ENCODE measurements around the gene ATE1.
"Not testable (repeated sequence)": the region's sequence is repeated elsewhere in the genome, so short reads cannot be mapped to it uniquely, and the experiment has no call there.

ATE1 gene

DNA sequence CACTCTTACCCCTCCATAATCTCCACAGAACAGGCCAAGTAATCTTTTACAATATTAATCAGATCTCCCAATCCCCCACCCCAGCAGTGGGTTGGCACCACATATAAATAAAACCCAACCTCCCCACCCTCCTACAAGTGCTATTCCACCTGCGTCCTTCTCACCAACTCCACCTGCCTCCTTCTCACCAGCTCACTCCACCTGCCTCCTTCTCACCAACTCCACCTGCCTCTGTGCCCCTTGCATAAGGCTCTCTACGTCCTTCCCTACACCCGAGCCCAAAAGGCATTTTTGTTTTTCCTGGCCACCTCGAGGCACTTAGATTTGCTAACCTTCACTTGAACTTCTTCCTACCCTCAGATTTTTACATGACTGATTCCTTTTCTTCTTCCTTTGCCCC, 89.7 kb downstream of the ATE1 start:
- Histone ChIP-seq H3K36me3 (ENCODE audit: control insufficient read depth in 1 of 2, insufficient read depth in 2 of 2, low read length in 2 of 2) (peaks cover 8 to 13% of the 10 kb centered on the region in 2 donors), H3K27ac (ENCODE audit: low read depth, low read length) (no peak overlapping the region), H3K9ac (ENCODE audit: low read depth in 1 of 2, low read length in 2 of 2) (no peak overlapping the region), H3K9me3 (ENCODE audit: control insufficient read depth in 1 of 2, low read length in 2 of 2) (no peaks in the 10 kb centered on the region), H3K27me3 (ENCODE audit: control insufficient read depth in 1 of 2, insufficient read depth in 2 of 2, low read length in 2 of 2) (no peaks in the 10 kb centered on the region), H3K4me3 (ENCODE audit: low read depth in 1 of 2, low read length in 2 of 2) (no peak overlapping the region), H3K4me1 (ENCODE audit: control insufficient read depth in 1 of 2, insufficient read depth in 2 of 2, low read length in 2 of 2) (no peaks in the 10 kb centered on the region)

DNA sequence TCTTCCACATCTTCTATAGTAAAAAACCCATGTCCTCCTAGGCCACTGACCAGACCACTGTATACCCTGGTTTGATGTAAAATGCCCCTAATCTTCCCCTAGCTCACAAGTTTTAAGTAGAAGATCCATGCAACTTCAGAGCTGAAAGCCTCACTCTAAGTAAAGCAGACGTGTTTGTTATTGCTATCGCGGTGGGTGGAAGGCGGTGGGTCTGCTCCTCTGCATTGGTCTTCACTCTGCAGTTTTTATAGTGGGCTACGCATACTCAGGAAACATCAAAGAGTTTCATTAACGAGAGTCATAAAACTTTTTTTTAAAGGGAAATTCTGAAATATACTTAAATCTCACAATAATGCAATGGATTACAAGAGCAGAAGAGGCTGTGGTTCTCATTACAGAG, 91.7 kb downstream of the ATE1 start:
- no peak overlapping the region for H3K27ac ChIP-seq (ENCODE audit: low read depth, low read length)
- H3K9ac ChIP-seq (ENCODE audit: low read depth in 1 of 2, low read length in 2 of 2): no peak overlapping the region
- H3K4me3 ChIP-seq (ENCODE audit: low read depth in 1 of 2, low read length in 2 of 2): no peak overlapping the region
- no peaks in the 10 kb centered on the region for H3K9me3 ChIP-seq (ENCODE audit: control insufficient read depth in 1 of 2, low read length in 2 of 2)
- no peaks in the 10 kb centered on the region for H3K27me3 ChIP-seq (ENCODE audit: control insufficient read depth in 1 of 2, insufficient read depth in 2 of 2, low read length in 2 of 2)
- H3K4me1 ChIP-seq (ENCODE audit: control insufficient read depth in 1 of 2, insufficient read depth in 2 of 2, low read length in 2 of 2): no peaks in the 10 kb centered on the region
- H3K36me3 ChIP-seq (ENCODE audit: control insufficient read depth in 1 of 2, insufficient read depth in 2 of 2, low read length in 2 of 2): peaks cover 14 to 16% of the 10 kb centered on the region in 2 donors

DNA sequence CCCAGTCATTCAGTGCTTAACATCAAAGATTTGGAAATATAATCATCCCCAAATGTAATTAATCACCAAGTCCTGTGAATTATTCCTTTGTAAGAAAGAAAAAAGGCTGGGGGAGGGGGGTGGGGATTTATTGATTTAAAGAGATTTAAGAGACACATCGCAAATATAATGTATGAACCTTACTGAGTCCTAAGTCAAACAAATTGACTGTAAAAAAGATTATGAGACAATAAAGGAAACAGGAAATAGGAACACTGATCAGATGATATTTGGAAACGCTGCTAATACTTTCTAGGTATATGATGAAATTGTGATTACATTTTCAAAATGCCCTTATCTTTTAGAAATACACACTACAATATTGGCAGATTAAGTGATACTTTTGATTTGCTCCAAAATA, 92.5 kb downstream of the ATE1 start:
- H3K27ac ChIP-seq (ENCODE audit: low read depth, low read length): no peak overlapping the region
- H3K27me3 ChIP-seq (ENCODE audit: control insufficient read depth in 1 of 2, insufficient read depth in 2 of 2, low read length in 2 of 2): no peaks in the 10 kb centered on the region
- no peaks in the 10 kb centered on the region for H3K4me1 ChIP-seq (ENCODE audit: control insufficient read depth in 1 of 2, insufficient read depth in 2 of 2, low read length in 2 of 2)
- H3K36me3 ChIP-seq (ENCODE audit: control insufficient read depth in 1 of 2, insufficient read depth in 2 of 2, low read length in 2 of 2): peaks cover 14 to 16% of the 10 kb centered on the region in 2 donors
- no peak overlapping the region for H3K4me3 ChIP-seq (ENCODE audit: low read depth in 1 of 2, low read length in 2 of 2)
- no peaks in the 10 kb centered on the region for H3K9me3 ChIP-seq (ENCODE audit: control insufficient read depth in 1 of 2, low read length in 2 of 2)
- no peak overlapping the region for H3K9ac ChIP-seq (ENCODE audit: low read depth in 1 of 2, low read length in 2 of 2)

DNA sequence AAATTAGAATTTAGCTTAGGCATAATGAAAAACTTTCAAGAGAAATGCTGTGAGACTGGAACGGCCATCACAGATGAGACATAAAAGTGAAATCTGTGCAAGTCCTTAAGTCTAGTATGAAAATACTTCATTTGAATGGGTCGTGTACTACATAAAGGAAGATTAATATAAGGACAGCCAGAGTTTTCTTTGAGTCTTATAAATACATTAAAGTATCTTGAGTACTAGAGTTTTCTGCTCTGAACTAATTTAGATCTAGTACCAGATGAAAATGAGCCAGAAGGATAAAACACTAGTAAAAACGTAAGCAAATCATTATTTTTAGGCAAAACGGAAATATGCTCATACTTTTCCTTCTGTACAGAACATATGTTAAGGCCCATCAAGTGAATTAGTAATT, 93.1 kb downstream of the ATE1 start:
- Histone ChIP-seq H3K9me3 (ENCODE audit: control insufficient read depth in 1 of 2, low read length in 2 of 2) (no peaks in the 10 kb centered on the region), H3K27ac (ENCODE audit: low read depth, low read length) (no peak overlapping the region), H3K9ac (ENCODE audit: low read depth in 1 of 2, low read length in 2 of 2) (no peak overlapping the region), H3K4me3 (ENCODE audit: low read depth in 1 of 2, low read length in 2 of 2) (no peak overlapping the region), H3K27me3 (ENCODE audit: control insufficient read depth in 1 of 2, insufficient read depth in 2 of 2, low read length in 2 of 2) (no peaks in the 10 kb centered on the region), H3K4me1 (ENCODE audit: control insufficient read depth in 1 of 2, insufficient read depth in 2 of 2, low read length in 2 of 2) (no peaks in the 10 kb centered on the region), H3K36me3 (ENCODE audit: control insufficient read depth in 1 of 2, insufficient read depth in 2 of 2, low read length in 2 of 2) (peaks cover 14 to 16% of the 10 kb centered on the region in 2 donors)

DNA sequence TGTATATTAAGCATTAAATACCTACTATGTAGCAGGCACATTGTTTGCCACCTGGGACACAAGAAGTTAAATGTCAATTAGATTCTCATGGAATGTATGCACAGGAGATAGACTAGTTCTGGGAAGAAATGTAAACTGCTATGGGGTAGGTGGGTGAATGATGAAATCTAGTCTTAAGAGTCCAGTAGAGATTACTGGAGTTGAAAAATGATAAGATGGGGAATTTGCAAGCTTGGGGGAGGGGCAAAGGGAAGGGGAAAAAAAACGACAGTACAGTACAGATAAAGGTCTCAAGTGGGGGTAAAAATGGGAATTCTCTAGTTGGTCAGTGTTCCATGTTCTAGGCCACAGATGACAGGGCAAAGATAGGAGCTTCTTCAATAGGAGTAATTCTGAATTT, 94.4 kb downstream of the ATE1 start:
- Histone ChIP-seq H3K9me3 (ENCODE audit: control insufficient read depth in 1 of 2, low read length in 2 of 2) (no peaks in the 10 kb centered on the region), H3K4me1 (ENCODE audit: control insufficient read depth in 1 of 2, insufficient read depth in 2 of 2, low read length in 2 of 2) (no peaks in the 10 kb centered on the region), H3K4me3 (ENCODE audit: low read depth in 1 of 2, low read length in 2 of 2) (no peak overlapping the region), H3K36me3 (ENCODE audit: control insufficient read depth in 1 of 2, insufficient read depth in 2 of 2, low read length in 2 of 2) (peaks cover 17 to 22% of the 10 kb centered on the region in 2 donors), H3K27ac (ENCODE audit: low read depth, low read length) (no peak overlapping the region), H3K9ac (ENCODE audit: low read depth in 1 of 2, low read length in 2 of 2) (no peak overlapping the region), H3K27me3 (ENCODE audit: control insufficient read depth in 1 of 2, insufficient read depth in 2 of 2, low read length in 2 of 2) (no peaks in the 10 kb centered on the region)

DNA sequence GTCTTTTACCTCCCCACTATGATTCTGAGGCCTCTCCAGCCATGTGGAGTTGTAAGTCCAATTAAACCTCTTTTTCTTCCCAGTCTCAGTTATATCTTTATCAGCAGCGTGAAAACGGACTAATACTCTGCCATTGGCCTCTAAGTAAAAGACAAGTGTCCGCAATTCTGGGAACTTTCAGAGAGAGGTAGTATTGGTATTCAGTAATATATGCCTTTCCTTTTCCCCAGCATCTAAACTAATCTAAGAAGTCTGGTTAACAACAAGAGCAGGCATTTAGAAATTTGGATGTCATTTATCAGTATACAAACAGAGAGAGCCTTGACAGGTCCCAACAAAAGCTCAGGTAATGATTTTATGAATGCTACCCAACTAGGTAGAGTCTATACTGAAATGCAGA, 95.2 kb downstream of the ATE1 start:
- Histone ChIP-seq H3K27ac (ENCODE audit: low read depth, low read length) (no peak overlapping the region), H3K4me1 (ENCODE audit: control insufficient read depth in 1 of 2, insufficient read depth in 2 of 2, low read length in 2 of 2) (no peaks in the 10 kb centered on the region), H3K4me3 (ENCODE audit: low read depth in 1 of 2, low read length in 2 of 2) (no peak overlapping the region), H3K27me3 (ENCODE audit: control insufficient read depth in 1 of 2, insufficient read depth in 2 of 2, low read length in 2 of 2) (no peaks in the 10 kb centered on the region), H3K36me3 (ENCODE audit: control insufficient read depth in 1 of 2, insufficient read depth in 2 of 2, low read length in 2 of 2) (peaks cover 20 to 26% of the 10 kb centered on the region in 2 donors), H3K9me3 (ENCODE audit: control insufficient read depth in 1 of 2, low read length in 2 of 2) (no peaks in the 10 kb centered on the region), H3K9ac (ENCODE audit: low read depth in 1 of 2, low read length in 2 of 2) (no peak overlapping the region)

DNA sequence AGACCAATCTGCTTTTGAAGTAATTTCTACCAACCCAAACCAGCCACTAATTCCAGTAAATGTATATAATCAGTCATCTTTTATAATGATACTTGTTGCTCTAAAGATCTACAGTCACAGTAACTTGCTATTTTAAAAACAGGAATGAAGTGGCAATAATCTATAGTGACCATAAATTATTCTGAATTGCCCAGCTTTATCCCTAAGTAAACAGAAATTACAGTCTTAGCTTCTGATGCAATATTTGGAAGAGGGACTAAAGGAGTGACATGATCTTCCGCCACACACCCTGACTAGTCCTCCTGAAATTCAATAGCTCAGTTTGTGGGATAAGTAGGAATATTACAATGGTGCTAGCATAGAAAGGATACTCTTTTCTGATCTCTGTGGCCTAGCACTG, 96.1 kb downstream of the ATE1 start:
- H3K4me1 ChIP-seq (ENCODE audit: control insufficient read depth in 1 of 2, insufficient read depth in 2 of 2, low read length in 2 of 2): no peaks in the 10 kb centered on the region
- H3K27ac ChIP-seq (ENCODE audit: low read depth, low read length): no peak overlapping the region
- no peaks in the 10 kb centered on the region for H3K27me3 ChIP-seq (ENCODE audit: control insufficient read depth in 1 of 2, insufficient read depth in 2 of 2, low read length in 2 of 2)
- no peak overlapping the region for H3K4me3 ChIP-seq (ENCODE audit: low read depth in 1 of 2, low read length in 2 of 2)
- peaks cover 23 to 25% of the 10 kb centered on the region in 2 donors for H3K36me3 ChIP-seq (ENCODE audit: control insufficient read depth in 1 of 2, insufficient read depth in 2 of 2, low read length in 2 of 2)
- no peak overlapping the region for H3K9ac ChIP-seq (ENCODE audit: low read depth in 1 of 2, low read length in 2 of 2)
- no peaks in the 10 kb centered on the region for H3K9me3 ChIP-seq (ENCODE audit: control insufficient read depth in 1 of 2, low read length in 2 of 2)

DNA sequence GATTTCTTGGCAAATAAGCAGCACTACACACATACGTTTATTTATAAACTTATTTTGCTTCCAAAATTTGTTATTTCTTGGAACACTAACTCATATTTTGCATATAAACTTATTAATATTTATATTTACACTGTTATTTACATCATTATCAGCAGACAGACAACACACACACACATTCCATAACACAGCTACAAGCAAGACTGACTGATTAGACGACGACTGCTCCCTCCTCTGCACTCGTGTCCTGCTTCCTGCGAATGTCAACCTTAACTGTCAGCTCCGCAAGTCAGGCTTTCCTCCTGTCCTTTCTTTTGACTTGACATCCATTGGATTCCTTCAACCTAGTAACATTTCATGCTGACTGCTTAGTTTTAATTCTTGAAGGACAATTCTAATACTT, 96.6 kb downstream of the ATE1 start:
- Histone ChIP-seq H3K36me3 (ENCODE audit: control insufficient read depth in 1 of 2, insufficient read depth in 2 of 2, low read length in 2 of 2) (peaks cover 22 to 25% of the 10 kb centered on the region in 2 donors), H3K27me3 (ENCODE audit: control insufficient read depth in 1 of 2, insufficient read depth in 2 of 2, low read length in 2 of 2) (no peaks in the 10 kb centered on the region)

DNA sequence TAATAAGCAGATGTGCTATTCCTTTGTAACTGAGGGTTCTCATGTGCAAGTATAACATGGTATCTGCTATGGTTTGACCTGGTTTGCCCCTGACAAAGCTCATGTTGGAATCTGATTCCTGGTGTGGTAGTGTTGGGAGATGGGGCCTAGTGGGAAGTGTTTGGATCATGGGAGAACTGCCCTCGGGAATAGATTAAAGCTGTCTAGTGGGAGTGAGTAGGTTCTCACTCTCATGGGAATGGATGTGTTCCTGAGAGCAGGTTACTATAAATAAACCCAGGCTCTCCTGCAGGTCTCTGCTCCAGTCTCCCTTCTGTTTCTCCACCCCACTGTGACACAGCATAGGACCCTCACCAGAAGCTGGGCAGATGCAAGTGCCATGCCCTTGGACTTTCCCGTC, 97.7 kb downstream of the ATE1 start:
- Histone ChIP-seq H3K27me3 (ENCODE audit: control insufficient read depth in 1 of 2, insufficient read depth in 2 of 2, low read length in 2 of 2) (no peaks in the 10 kb centered on the region), H3K27ac (ENCODE audit: low read depth, low read length) (no peak overlapping the region), H3K36me3 (ENCODE audit: control insufficient read depth in 1 of 2, insufficient read depth in 2 of 2, low read length in 2 of 2) (peaks cover 14 to 15% of the 10 kb centered on the region in 2 donors), H3K9ac (ENCODE audit: low read depth in 1 of 2, low read length in 2 of 2) (no peak overlapping the region), H3K4me3 (ENCODE audit: low read depth in 1 of 2, low read length in 2 of 2) (no peak overlapping the region), H3K9me3 (ENCODE audit: control insufficient read depth in 1 of 2, low read length in 2 of 2) (no peaks in the 10 kb centered on the region), H3K4me1 (ENCODE audit: control insufficient read depth in 1 of 2, insufficient read depth in 2 of 2, low read length in 2 of 2) (no peaks in the 10 kb centered on the region)

More for the DNA sequence above, 96.6 kb downstream of the ATE1 start:
- H3K9ac ChIP-seq (ENCODE audit: low read depth in 1 of 2, low read length in 2 of 2): no peak overlapping the region
- no peaks in the 10 kb centered on the region for H3K4me1 ChIP-seq (ENCODE audit: control insufficient read depth in 1 of 2, insufficient read depth in 2 of 2, low read length in 2 of 2)
- H3K4me3 ChIP-seq (ENCODE audit: low read depth in 1 of 2, low read length in 2 of 2): no peak overlapping the region
- no peak overlapping the region for H3K27ac ChIP-seq (ENCODE audit: low read depth, low read length)
- H3K9me3 ChIP-seq (ENCODE audit: control insufficient read depth in 1 of 2, low read length in 2 of 2): no peaks in the 10 kb centered on the region

DNA sequence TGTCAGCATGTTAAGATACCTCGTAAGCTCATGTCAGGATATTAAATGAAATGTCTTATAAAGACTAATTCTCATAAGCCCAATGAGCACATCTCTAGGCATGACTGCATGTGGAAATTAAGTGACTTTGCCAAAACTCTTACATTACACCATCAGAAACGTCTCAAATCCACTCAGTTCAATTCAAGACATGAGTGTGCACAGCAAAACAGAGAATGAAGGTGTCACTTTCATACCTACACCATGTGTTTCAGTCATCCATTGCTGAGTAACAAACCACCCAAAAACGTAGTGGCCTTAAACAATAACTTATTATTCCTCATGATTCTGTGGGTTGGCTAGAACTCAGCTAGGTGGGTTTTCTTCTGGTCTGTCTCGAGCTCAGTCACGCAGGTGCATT, 99.8 kb downstream of the ATE1 start:
- Histone ChIP-seq H3K9ac (ENCODE audit: low read depth in 1 of 2, low read length in 2 of 2) (no peak overlapping the region), H3K9me3 (ENCODE audit: control insufficient read depth in 1 of 2, low read length in 2 of 2) (no peaks in the 10 kb centered on the region), H3K4me1 (ENCODE audit: control insufficient read depth in 1 of 2, insufficient read depth in 2 of 2, low read length in 2 of 2) (no peaks in the 10 kb centered on the region), H3K27ac (ENCODE audit: low read depth, low read length) (no peak overlapping the region), H3K36me3 (ENCODE audit: control insufficient read depth in 1 of 2, insufficient read depth in 2 of 2, low read length in 2 of 2) (peaks cover 15 to 17% of the 10 kb centered on the region in 2 donors), H3K4me3 (ENCODE audit: low read depth in 1 of 2, low read length in 2 of 2) (no peak overlapping the region), H3K27me3 (ENCODE audit: control insufficient read depth in 1 of 2, insufficient read depth in 2 of 2, low read length in 2 of 2) (no peaks in the 10 kb centered on the region)

DNA sequence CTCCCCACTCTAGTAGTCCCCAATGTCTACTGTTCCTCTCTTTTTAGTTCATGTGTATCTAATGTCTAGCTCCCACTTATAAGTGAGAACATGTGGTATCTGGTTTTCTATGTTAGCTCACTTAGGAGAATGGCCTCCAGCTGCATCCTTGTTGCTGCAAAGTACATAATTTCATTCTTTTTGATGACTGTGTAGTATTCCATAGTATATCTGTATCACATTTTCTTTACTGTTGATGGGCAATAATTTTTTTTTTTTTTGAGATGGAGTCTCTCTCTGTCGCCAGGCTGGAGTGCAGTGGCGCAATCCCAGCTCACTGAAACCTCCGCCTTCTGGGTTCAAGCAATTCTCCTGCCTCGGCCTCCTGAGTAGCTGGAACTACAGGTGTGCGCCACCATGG, 101.1 kb downstream of the ATE1 start:
- H3K9me3 ChIP-seq (ENCODE audit: control insufficient read depth in 1 of 2, low read length in 2 of 2); H3K27me3 ChIP-seq (ENCODE audit: control insufficient read depth in 1 of 2, insufficient read depth in 2 of 2, low read length in 2 of 2); H3K4me1 ChIP-seq (ENCODE audit: control insufficient read depth in 1 of 2, insufficient read depth in 2 of 2, low read length in 2 of 2); H3K9ac ChIP-seq (ENCODE audit: low read depth in 1 of 2, low read length in 2 of 2); H3K27ac ChIP-seq (ENCODE audit: low read depth, low read length); H3K4me3 ChIP-seq (ENCODE audit: low read depth in 1 of 2, low read length in 2 of 2): not testable (repeated sequence)
- peaks cover 12% of the 10 kb centered on the region in 2 donors for H3K36me3 ChIP-seq (ENCODE audit: control insufficient read depth in 1 of 2, insufficient read depth in 2 of 2, low read length in 2 of 2)

Data from duodenal mucosa (tissue), 2 donors.